Naive thymus-derived CD8-positive, alpha-beta T cell (primary cell): Measurements from ENCODE around the gene IGSF9. TPM values are rescaled to one million over a fixed set of nuclear protein-coding genes. Genes with fewer than 3 reads are reported as not detected.

Source experiments
- ATAC-seq, 2 donors: fragments of 150-1000 bp; cut with Tn5 transposase in 1 of 2; sonication (Bioruptor Pico), chemical (Tn5 transposase) in 1 of 2; 1 replicate in 1 of 2; 2 replicates in 1 of 2; pipeline ENCODE4 v1.10.0; 2021; ENCODE audit warnings: mild to moderate bottlenecking in 2 of 2, moderate library complexity in 2 of 2
- POLR2A ChIA-PET: fragments of 350-600 bp; sonication (Branson Sonifier 250); formaldehyde crosslinking; loops from one replicate; lab custom pipeline; 2021; ENCODE audit warnings: antibody characterized with exemption; lab: Charles Lee
- DNase-seq, 10 donors: peaks; one replicate each; pipeline versions ENCODE4 v3.0.0 to v3.0.0-alpha.2; 2020 to 2022
- H3K27ac Mint-ChIP-seq, 10 donors: one replicate each; pipeline ENCODE4 v1.8.0; 2020 to 2022; ENCODE audit warnings: mild to moderate bottlenecking in 10 of 10, mixed read lengths in 10 of 10, moderate library complexity in 4 of 10, inconsistent platforms in 1 of 10
- H3K27me3 Mint-ChIP-seq, 5 donors: one replicate each; pipeline ENCODE4 v1.8.0; 2021 to 2022; ENCODE audit warnings: mixed read lengths in 5 of 5
- H3K36me3 Mint-ChIP-seq, 3 donors: one replicate each; pipeline ENCODE4 v1.8.0; 2020 to 2022; ENCODE audit warnings: mixed read lengths in 3 of 3, mild to moderate bottlenecking in 2 of 3, inconsistent platforms in 1 of 3
- H3K4me1 Mint-ChIP-seq, 4 donors: one replicate each; pipeline ENCODE4 v1.8.0; 2021 to 2022; ENCODE audit warnings: mixed read lengths in 4 of 4
- H3K4me3 Mint-ChIP-seq, 10 donors: one replicate each; pipeline ENCODE4 v1.8.0; 2020 to 2022; ENCODE audit warnings: mild to moderate bottlenecking in 10 of 10, mixed read lengths in 10 of 10, moderate library complexity in 6 of 10, inconsistent platforms in 1 of 10
- H3K9me3 Mint-ChIP-seq, 9 donors: one replicate each; pipeline ENCODE4 v1.8.0; 2020 to 2022; ENCODE audit warnings: mixed read lengths in 9 of 9, mild to moderate bottlenecking in 3 of 9, inconsistent platforms in 1 of 9, moderate library complexity in 1 of 9
- polyA plus RNA-seq, 3 donors: library from polyadenylated mRNA; unstranded; fragments of 300-500 nt; fragmentation: Illumina TruSeq; gene quantifications; one replicate each; pipeline ENCODE4 v1.2.3, GENCODE V29; 2021
- total RNA-seq, 8 experiments: library from RNA in 2 of 8; stranded (reverse) in 2 of 8; gene quantifications; one replicate each; pipeline ENCODE4 v1.2.3 and lab custom pipeline; 2021 to 2026

IGSF9 gene
- total and polyA plus RNA-seq, 5 experiments from 2014 or later, result 0.16 to 0.21 TPM; not detected in 3

GRCh38 chr1:159951016-159951415 is 5.6 kb upstream of the IGSF9 start:
- POLR2A ChIA-PET, result interaction anchor here (0.5 kb wide), 1 partner anchor 44 kb away, joined by 3 read pairs; no protein-coding TSS in a partner anchor
- Mint-ChIP-seq H3K4me1 (peaks cover 0 to 2% (median under 1%) of the 10 kb centered on the region in 4 donors), H3K9me3 (no peaks in the 10 kb centered on the region), H3K27me3 (peaks cover 16 to 45% (median 30%) of the 10 kb centered on the region in 5 donors), H3K36me3 (no peaks in the 10 kb centered on the region), H3K27ac (no peak overlapping the region), H3K4me3 (no peak overlapping the region)
- no peak for ATAC-seq
- DNase-seq, result no peak

- POLR2A ChIA-PET, result no interaction called here
- peaks cover 18 to 53% (median 30%) of the 10 kb centered on the region in 5 donors for H3K27me3 Mint-ChIP-seq
Observed at GRCh38 chr1:159949981-159950381, 4.6 kb upstream of the IGSF9 start.

GRCh38 chr1:159949123-159949522 is 3.7 kb upstream of the IGSF9 start:
- Mint-ChIP-seq H3K4me3 (no peak overlapping the region), H3K9me3 (no peaks in the 10 kb centered on the region), H3K27me3 (peaks cover 17 to 54% (median 32%) of the 10 kb centered on the region in 5 donors), H3K36me3 (no peaks in the 10 kb centered on the region), H3K27ac (no peak overlapping the region), H3K4me1 (peaks cover 8 to 15% (median 11%) of the 10 kb centered on the region in 4 donors)
- DNase-seq (no peak), ATAC-seq (no peak)
- POLR2A ChIA-PET, result no interaction called here

More at GRCh38 chr1:159949981-159950381, 4.6 kb upstream of the IGSF9 start:
- H3K27ac Mint-ChIP-seq, result no peak overlapping the region
- no peaks in the 10 kb centered on the region for H3K9me3 Mint-ChIP-seq
- DNase-seq (no peak), ATAC-seq (no peak)
- no peaks in the 10 kb centered on the region for H3K36me3 Mint-ChIP-seq
- no peak overlapping the region for H3K4me3 Mint-ChIP-seq
- H3K4me1 Mint-ChIP-seq, result peaks cover 6 to 10% (median 7%) of the 10 kb centered on the region in 4 donors

GRCh38 chr1:159947942-159948341 is 2.5 kb upstream of the IGSF9 start:
- POLR2A ChIA-PET, result interaction anchor here (0.6 to 1.3 kb wide), 2 partner anchors 20 to 102 kb away, joined by 3 to 4 read pairs; no protein-coding TSS in a partner anchor
- no peak overlapping the region for H3K27ac Mint-ChIP-seq
- no peaks in the 10 kb centered on the region for H3K36me3 Mint-ChIP-seq

GRCh38 chr1:159946242-159947187 is 1.1 kb upstream of the IGSF9 start:
- Mint-ChIP-seq H3K4me1 (peaks cover 8 to 15% (median 11%) of the 10 kb centered on the region in 4 donors), H3K27me3 (peaks cover 20 to 54% (median 30%) of the 10 kb centered on the region in 5 donors), H3K4me3 (peak overlapping the region; percentile 27 to 83 (median 40)), H3K27ac (peak overlapping the region in 1 of 10 donors; percentile 49), H3K36me3 (no peaks in the 10 kb centered on the region), H3K9me3 (no peaks in the 10 kb centered on the region)
- ATAC-seq (no peak), DNase-seq (no peak)
- POLR2A ChIA-PET, result interaction anchor here (1.3 to 2.1 kb wide), 2 partner anchors 19 to 22 kb away, joined by 3 to 13 read pairs; partner anchors contain the start of gene TAGLN2

More at GRCh38 chr1:159947942-159948341, 2.5 kb upstream of the IGSF9 start:
- ATAC-seq, result no peak
- Mint-ChIP-seq H3K27me3 (peaks cover 14 to 54% (median 31%) of the 10 kb centered on the region in 5 donors), H3K9me3 (no peaks in the 10 kb centered on the region), H3K4me3 (no peak overlapping the region), H3K4me1 (peaks cover 8 to 15% (median 11%) of the 10 kb centered on the region in 4 donors)
- no peak for DNase-seq

GRCh38 chr1:159944623-159945455 is 574 bp downstream of the IGSF9 start:
- Mint-ChIP-seq H3K27ac (peak overlapping the region in 4 of 10 donors; percentile 20 to 85 (median 76)), H3K27me3 (peaks cover 13 to 60% (median 29%) of the 10 kb centered on the region in 5 donors), H3K4me3 (peak overlapping the region; percentile 63 to 88 (median 75)), H3K36me3 (no peaks in the 10 kb centered on the region), H3K4me1 (peaks cover 8 to 15% (median 11%) of the 10 kb centered on the region in 4 donors), H3K9me3 (no peaks in the 10 kb centered on the region)
- ATAC-seq, result no peak
- POLR2A ChIA-PET, result interaction anchor here (2.1 kb wide), 1 partner anchor 20 kb away, joined by 13 read pairs; the partner anchor contains the start of gene TAGLN2
- peak in 1 of 10 donors; percentile 21 for DNase-seq

- ATAC-seq (no peak), DNase-seq (peak in 1 of 10 donors; percentile 61)
- Mint-ChIP-seq H3K27me3 (peaks cover 13 to 67% (median 29%) of the 10 kb centered on the region in 5 donors), H3K27ac (peak overlapping the region in 1 of 10 donors; percentile 82), H3K36me3 (no peaks in the 10 kb centered on the region), H3K4me1 (peaks cover 8 to 15% (median 11%) of the 10 kb centered on the region in 4 donors), H3K9me3 (no peaks in the 10 kb centered on the region), H3K4me3 (no peak overlapping the region)
- POLR2A ChIA-PET, result interaction anchor here (2.1 kb wide), 1 partner anchor 19 kb away, joined by 13 read pairs; the partner anchor contains the start of gene TAGLN2
Observed at GRCh38 chr1:159943908-159944622, 1.3 kb downstream of the IGSF9 start.

- ATAC-seq, result no peak
- Mint-ChIP-seq H3K9me3 (no peaks in the 10 kb centered on the region), H3K27ac (peak overlapping the region in 1 of 10 donors; percentile 82), H3K4me3 (no peak overlapping the region), H3K4me1 (peaks cover 8 to 19% (median 12%) of the 10 kb centered on the region in 4 donors), H3K27me3 (peaks cover 15 to 68% (median 31%) of the 10 kb centered on the region in 5 donors), H3K36me3 (no peaks in the 10 kb centered on the region)
- POLR2A ChIA-PET, result no interaction called here
- no peak for DNase-seq
Observed at GRCh38 chr1:159943278-159943640, 2.2 kb downstream of the IGSF9 start.

GRCh38 chr1:159942632-159943277 is 2.7 kb downstream of the IGSF9 start:
- POLR2A ChIA-PET, result no interaction called here
- DNase-seq (no peak), ATAC-seq (no peak)
- Mint-ChIP-seq H3K36me3 (no peaks in the 10 kb centered on the region), H3K27ac (no peak overlapping the region), H3K4me1 (peaks cover 7 to 24% (median 12%) of the 10 kb centered on the region in 4 donors), H3K9me3 (no peaks in the 10 kb centered on the region), H3K4me3 (no peak overlapping the region), H3K27me3 (peaks cover 16 to 68% (median 32%) of the 10 kb centered on the region in 5 donors)

- Mint-ChIP-seq H3K27me3 (peaks cover 14 to 68% (median 32%) of the 10 kb centered on the region in 5 donors), H3K4me1 (peaks cover 7 to 32% (median 12%) of the 10 kb centered on the region in 4 donors), H3K9me3 (no peaks in the 10 kb centered on the region), H3K27ac (no peak overlapping the region), H3K4me3 (no peak overlapping the region), H3K36me3 (no peaks in the 10 kb centered on the region)
- DNase-seq (peak in 1 of 10 donors; percentile 24), ATAC-seq (no peak)
- POLR2A ChIA-PET, result no interaction called here
Observed at GRCh38 chr1:159941591-159942560, 3.5 kb downstream of the IGSF9 start.
